ENCODE measurements around the gene C21orf91.

Gene C21orf91

DNA sequence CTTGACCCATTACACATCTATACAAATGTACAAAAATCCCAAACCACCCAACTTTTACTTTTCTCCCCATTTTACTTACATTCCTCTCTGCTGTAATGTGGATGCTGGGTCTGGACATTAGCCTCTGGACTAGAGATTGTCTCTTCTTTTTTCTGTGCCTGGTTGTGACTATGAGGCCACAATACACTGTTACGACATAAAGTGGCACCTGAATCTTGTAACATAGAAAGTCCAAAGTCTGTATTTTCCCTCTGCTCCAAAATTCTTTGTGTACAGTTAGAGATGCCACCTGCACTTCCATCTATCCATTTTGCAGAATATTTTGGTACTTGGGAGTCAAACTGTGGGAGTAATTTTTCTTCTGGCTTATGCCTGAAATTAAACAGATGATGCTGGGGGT, 22.7 kb downstream of the C21orf91 start:
- DNase-seq, result no peak

DNA sequence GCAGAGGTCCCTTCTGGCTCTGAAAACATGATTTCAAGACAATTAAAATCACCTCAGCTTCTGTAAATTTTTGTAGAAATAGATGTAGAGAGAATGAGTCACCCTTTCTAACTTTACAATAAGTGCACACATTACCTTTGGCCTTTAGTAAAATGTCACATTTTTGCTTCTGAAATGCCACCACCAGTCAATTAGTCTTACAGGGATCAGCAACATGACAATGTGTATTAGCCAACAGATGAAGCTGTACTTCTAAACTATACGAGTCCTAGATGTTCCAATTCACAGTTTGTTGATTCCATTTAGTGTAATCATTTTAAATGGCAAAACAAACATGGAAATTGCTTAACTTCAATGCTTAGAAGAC, 23.1 kb downstream of the C21orf91 start:
- DNase-seq, result no peak

DNA sequence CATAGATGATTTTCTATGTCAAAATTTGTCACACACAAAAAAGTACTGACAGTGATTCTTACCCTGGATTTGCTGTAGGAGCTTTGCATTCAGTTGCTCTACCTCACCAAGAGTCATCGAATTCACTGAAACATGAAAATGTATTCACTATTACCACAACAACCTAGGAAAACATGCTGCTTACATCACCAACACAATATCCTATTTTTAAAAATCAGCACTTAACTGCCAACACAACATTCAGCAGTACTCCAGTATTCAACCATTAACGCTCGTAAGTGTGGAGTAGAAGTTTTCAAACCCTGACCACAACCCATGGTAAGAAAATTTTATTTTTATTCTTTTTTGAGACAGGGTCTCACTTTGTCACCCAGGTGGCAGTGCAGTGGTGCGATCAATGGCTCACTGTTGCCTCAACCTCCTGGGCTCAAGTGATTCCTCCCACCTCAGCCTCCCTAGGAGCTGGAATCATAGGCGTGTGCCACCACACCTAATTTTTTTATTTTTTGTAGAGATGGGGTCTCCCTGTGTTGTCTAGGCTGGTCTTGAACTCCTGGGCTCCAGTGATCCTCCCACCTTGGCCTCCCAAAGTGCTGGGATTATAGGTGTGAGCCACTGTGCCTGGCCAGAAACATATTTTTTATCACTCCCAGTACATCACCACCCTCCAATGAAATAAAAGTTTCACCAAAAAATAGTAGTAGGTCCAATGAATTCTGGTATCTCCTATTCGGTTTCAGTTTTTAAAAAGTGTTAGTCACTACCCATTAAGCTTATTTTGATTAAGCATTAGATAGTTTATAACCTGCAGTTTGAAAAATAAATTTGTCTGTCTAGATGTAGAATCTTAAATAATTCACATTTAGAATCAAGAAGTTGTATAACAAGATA, 23.8 kb downstream of the C21orf91 start:
- no peak for DNase-seq

DNA sequence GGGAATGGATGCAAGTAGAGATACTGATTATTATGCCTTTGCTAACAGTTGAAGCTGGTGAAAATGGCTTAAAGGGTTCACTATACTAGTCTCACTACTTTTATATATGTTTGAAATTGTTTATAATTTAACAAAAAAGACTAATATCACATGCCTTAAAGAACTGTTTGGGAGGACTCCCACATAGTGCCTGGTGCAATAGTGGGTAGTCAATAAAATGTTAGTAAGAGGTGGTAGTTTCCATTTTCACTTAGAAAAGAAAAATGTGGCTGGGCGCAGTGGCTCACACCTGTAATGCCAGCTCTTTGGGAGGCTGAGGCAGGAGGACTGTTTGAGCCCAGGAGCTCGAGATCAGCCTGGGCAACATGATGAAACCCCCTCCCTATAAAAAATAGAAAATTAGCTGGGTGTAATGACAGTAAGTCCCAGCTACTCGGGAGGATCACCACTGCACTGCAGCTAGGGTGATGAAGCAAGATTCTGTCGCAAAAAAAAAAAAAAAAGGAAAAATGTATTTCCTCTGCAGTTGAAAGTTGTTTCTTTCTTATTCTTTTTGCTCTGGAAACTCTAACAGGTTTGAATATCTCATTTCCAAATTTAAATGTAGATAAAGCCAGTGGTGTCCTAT, 24.5 kb downstream of the C21orf91 start:
- DNase-seq, result no peak

DNA sequence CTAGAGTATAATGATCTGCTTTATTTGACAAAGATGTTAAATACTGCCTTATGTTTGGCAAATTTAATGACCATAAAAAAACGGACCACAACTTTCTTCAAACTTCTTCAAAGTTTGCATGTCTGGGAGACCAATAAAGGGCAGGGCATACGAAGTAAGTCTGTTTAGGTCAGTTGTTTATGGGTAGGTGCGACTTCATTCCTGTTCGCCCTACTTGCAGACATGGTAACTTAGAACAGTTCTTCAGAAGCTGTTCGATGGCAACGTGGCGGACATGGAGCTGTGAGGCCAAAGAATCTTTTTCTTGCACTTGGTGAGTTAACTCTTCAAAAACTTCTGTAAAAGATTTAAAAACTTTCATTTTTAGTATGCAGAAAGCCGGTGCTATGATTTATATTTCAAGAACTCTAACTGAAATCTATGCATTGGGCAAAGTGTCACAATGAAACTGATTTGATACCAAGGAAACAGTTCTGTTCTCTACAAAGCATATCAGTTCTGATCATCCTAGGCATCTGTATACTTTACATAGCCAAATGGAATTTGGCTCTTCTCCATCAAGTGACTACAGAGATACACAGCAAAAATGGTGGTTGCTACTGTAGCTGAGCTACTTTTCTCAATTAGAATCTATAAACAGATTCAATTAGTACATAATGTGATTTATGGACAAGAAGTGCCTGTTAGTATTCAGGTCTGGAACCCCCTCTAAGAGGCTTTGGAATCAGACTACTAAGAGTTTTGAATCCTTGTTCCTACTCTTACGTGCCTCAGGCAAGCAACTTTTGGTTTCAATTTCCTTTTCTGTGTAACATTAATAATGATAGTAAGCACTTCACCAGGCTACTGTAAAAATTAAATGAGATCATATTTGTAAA, 25.7 kb downstream of the C21orf91 start:
- DNase-seq, result no peak

DNA sequence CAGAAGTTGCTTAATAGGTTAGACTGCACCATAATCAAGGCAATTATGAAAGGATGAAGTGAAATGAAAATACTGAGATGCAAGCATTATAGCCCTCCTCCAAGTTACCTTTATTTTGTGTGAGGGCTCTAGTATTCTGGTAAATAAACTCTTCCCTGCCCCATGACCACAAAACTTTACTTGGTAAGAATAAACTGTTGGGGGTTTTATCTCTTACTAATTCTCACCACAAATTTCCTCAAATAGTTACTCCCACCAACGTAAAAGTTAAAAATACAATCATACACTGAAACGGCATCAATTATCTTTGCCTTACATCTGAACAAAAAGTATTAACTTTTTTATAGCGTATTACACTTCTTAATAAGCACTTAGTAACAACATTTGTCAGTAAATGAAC, 29.5 kb downstream of the C21orf91 start:
- no peak for DNase-seq

DNA sequence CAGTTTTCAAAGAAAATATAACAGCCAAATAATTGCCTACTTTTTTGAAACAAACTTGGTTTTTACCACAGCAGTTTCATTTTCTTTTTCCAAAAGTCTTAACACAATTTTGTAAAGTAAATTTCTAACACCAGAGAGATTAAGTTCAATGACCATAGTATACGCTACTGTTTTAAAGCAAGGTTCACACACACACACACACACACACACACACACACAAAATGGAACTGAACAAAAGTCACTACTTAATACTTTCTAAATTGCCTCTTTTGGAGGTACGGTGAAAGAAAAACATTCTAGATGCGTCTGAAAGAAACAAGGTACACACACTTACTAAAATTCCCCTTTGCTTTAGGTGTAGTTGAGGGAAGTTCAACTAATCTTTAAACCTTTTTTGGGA, 30.1 kb downstream of the C21orf91 start:
- no peak for DNase-seq

DNA sequence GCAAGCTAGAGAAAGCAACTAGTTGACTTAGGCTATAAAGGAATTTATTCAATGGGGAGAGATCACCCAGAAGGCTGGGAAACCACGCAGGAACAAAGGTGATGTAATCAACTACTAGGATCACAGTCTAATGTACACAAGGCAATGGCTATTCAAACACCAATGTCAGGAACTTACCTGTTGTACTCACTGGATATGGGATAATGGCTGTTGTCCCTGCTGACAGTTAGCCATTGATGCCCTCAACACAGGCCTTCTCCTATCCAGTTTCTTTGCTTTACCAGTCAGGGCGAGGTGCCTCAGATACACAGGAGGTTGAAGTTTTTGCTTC, 32.3 kb downstream of the C21orf91 start:
- DNase-seq, result no peak

DNA sequence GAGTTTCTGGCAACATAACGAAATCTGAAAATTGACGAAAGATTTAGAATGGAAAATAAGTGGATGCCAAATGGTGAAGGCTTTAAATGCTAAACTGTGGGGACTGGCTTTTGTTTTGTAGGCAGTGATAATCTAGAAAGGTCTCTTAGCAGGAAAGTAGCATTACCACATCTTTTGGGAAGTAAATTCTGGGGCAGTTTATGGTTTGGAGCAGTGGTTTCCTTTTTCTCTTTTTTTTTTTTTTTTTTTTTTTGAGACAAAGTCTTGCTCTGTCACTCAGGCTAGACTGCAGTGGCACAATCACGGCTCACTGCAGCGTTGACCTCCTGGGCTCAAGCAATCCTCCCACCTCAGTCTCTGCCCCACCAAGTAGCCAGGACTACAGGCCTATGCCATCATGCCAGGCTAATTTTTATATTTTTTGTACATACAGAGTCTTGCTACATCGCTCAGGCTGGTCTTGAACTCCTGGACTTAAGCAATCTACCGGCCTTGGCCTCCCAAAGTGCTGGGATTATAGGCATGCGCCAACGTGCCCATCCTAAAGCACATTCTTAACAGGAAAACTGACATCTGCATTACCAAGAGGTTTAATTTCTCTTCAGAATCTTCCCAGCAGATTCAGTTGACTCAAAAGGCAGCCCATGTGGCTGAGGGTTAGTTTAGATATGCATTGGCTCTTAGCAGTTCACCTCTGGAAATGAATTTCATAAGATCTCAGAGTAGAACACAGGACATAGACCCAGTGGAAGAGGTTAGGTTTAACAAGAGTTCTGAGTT, 32.9 kb downstream of the C21orf91 start:
- DNase-seq, result no peak

DNA sequence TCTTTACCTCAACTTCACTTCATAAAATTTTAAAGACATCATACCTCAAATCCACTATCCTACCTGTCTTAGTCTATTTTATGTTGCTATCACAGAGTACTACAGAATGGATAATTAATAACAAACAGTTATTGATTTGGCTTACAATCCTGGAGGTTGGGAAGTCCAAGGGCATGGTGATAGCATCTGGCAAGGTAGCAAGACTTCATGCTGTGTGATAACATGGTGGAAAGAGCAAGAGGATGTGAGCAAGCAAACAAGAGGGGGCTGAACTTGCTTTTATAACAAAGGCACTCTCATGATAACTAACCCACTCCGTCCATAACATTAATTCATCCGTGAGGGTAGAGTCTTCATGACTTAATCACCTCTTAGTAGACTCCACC, 33.8 kb downstream of the C21orf91 start:
- no peak for DNase-seq

DNA sequence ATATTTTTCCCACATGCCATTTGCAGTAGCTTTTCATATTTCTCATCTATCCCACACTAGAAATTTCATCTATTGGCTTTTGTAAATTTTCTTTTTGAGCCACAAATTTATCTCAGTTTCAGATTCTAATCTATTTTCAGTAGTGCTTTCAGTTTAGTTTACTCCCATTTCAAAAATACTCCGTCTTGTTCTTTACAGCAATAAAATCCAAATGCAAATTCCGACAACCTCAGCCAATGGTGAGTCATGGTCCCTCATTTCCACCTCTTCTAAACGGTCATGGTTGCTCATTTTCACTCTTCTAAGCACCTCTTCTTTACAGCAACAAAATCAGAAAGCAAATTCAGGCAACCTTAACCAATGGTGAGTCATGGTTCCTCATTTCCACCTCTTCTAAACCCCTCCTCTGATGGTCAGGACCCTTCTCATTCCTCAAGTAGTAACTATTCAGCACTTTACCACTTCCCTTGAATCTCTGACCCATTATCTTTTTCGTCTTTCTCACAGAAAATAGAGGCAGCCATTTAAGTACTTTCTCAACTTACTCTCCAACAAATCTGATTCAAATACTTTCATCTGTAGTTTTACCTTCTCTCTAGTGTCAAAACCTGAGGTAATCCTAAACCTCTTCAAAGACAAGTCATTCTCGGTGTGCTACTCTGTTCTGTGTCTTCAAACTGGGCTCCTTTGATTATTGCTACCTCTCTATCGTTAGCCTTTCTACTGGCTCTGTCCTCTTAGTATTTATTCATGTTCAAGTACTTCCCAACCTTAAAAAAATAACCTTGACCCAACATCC, 34.4 kb downstream of the C21orf91 start:
- DNase-seq, result no peak

DNA sequence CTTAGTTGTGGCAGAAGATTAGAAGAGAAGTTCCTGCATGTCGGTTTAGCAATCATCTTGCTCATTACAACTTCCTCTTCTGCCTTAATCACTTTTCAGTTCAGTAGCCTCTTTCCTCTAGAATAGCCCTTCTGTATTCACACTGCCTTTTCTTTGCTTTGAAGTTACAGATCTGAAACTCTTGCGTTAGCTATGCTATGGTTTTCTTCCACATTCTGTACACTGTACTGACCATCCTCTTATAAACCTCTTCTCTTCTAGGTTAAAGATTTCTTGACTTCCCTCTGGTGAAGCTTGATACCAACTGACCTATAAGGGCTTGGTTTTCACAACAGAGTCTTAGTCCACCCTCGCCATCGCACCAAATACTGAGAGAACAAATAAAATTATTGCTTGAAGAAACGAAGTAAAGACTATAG, 35.0 kb downstream of the C21orf91 start:
- DNase-seq, result no peak

DNA sequence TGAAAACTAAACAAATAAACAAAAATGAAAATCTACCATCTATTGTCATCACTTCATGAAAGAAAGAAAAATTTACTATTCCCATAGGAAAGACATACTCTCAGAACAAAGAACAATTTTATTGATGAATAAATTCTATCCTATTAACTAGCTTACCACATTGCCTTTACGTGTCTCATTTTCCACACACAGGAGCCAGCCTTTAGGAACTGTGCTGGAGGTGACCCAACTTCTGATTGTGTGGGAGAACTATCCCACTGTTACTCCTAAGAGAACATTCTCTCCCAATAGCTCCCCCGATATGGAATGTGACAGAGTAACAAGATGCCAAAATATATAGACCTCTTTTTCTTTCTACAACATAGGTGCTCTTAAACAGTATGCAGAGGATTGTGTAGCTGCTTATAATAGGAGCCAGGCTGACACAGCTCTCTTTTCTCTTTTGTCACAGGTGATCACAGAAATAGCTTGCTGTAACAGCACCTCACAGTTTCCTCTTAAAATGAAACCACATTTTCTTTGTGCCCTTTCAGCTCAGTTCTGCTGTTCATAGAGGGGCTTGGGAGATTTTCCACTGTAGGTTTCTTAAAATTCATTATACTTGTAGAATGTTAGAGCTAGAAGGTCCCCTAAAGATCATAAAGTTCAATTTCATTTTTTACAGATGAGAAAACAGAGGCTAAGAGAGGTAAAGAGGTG, 35.5 kb downstream of the C21orf91 start:
- no peak for DNase-seq

DNA sequence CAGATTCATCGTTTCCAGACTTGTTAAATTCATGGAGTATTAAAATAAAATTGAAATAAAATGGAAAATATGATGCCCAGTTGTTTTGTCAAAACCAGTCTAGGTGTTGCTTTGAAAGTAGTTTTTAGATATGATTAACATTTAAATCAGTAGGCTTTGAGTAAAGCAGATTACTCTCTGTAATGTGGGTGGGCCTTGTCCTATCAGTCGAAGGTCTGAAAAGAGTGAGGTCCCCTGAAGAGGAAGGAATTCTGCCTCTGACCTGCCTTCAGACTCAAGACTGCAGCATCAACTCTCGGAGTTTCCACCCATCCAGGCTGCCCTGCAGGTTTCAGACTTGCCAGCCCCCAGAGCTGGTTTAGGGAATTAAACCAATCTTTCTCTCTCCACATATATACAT, 36.2 kb downstream of the C21orf91 start:
- DNase-seq, result no peak

DNA sequence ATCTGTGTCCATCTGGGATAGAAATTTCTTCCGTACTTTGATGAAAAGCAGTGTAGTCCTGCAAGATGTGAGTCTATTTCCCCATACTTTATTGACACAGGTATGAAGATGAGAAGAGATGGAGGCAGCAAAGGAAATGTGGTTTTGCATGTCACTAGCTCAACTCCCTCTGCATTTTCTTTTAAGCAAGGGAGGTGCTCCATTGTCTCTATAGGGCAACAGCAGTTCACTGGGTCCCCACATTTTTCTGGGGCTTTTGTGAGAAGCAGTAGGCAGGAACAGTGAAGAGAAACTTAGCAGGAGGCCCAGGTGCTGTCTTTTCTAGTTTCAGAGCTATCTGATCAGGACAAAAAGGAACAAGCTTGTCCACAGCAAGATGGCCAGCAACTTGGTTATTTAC, 37.1 kb downstream of the C21orf91 start:
- DNase-seq, result no peak

DNA sequence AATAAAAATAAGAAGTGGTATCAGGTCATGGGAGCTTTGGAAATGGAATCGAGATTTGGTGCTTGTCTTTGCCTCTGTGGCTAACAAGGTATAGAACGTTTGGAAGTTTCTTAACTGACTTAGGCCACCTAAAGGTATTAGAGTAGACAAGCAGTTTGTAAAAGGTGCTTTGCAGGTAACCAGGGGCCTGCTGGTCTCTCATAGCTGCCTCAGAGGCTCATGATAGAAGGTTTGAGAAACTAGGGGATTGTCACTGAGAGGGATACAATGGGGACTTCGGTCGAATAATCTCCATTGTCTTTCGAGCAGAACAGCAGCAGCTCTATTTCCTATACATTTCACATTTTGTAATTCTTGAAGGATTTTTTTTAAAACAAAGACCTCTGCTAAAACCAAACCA, 37.6 kb downstream of the C21orf91 start:
- DNase-seq, result no peak

DNA sequence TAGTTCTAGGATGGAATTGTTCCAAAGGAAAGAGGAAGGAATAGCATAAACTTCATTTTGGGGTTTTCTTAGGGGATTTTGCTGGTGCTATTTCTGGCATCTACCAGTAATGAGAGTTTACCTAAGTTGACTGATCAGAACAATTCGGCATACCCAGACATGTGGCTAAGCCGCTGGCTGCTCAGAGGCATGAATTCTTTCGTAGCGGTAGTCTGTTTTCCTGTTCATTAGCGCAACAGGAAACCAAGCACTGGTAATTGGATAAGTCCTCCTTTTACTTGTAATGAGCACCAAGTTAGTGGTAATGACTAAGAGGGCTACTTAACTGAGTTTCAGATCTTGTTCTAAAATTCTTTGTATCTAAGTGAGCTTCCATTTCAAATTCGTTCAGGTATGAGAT, 38.6 kb downstream of the C21orf91 start:
- DNase-seq, result no peak

DNA sequence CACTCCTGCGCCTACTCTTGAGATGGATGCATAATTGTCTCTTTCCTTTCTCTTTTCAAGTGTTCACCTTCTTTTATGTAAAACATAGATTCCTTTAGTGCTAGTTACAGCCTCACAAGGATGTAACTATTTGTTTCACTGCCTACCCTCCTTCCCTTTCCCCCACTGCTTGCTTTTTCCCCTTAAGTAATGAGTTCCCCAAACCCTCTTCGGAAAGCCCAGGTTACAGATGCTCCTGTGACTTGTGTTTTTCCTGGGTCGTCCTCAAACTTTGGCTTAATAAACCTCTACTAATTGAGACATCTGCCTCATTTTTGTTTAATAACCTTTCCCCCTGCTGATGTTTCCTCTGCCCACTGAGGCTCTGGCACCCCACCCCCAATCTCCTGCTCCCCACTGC, 39.2 kb downstream of the C21orf91 start:
- DNase-seq, result no peak

DNA sequence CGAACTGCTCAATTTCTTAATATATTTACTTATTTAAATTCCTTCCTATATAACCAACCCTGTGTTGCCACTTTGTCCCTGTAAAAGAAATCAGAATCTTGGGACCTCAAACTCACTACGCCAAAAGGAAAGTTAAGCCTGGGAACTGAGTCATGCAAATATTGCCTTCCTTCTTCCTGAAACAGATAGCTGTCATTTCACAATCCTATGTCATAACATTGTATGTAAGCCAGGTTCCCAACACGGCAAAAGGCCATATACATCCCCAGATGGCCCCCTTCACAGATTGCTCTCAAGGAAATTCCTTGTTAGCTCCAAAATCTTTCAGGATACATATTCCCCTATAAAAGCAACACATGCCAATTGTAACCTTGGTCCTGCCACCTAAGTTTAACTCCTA, 39.7 kb downstream of the C21orf91 start:
- DNase-seq, result no peak

DNA sequence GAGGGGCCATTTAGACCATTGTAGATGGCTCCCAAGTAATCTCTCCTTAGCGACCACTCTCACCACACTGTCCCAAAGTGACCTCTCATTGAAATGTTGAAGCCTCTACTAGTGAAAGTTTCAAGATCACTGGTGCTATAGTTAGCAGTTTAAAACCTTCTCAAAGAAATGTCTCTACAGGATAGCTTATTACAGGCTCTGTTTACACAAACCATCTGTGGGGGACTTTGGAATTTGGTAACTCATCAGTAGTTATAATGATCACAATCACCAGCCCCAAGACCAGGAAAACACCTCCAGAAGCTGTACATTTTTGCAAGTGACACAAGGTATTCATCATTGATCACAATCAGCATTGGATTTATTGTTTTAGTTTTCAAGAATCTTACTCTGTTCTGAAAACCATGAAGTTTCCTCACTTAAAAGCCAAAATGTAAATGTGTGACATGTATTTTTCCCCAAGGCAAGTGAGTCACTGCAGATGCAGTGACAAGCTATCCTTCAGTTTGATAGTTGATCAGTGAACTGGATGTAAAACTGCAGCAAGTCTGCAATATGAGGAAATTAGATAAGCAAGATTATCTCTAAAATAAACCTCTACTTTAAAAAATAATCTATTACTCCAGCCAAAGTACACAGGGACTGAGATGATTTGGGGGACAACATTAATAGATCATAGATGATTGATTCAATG, 41.9 kb downstream of the C21orf91 start:
- no peak for DNase-seq

All from NCI-H2171 treated with DMSO at 0.1 percent for 48 hours (cell line).